ENCODE data around the gene C2CD2. TPM values are rescaled to one million over a fixed set of nuclear protein-coding genes. Genes with fewer than 3 reads are reported as not detected.
A peak's percentile ranks its signal among the peaks of the same experiment; 100 is the strongest.

Gene C2CD2
- total RNA-seq, 2 donors from 2014 or later: 10.4 to 25.4 TPM

DNA sequence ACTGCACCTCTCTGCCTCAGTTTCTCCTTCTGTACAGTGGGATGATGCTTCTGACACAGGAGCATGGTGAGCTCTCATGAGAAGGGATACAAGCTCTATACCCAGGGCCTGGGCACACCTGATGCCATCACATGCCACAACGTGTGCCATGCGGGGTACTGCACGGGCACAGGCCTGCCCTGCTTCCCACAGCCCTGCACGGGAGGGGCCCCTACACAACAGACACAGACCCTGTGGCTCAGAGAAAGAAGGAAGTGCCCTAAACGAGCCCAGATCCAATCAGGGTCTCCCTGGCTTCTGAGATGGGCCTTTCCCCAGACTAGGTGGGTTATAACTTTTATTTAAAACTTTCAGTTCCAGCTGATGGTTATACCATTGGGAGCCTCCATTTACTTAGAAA is 24.6 kb downstream of the C2CD2 start:
- peaks cover 41% of the 10 kb centered on the region for H3K4me1 ChIP-seq
- TF ChIP-seq CTCF (IDR thresholded peaks at IDR 0.05): no peak
- no peak for TF ChIP-seq POLR2A (IDR thresholded peaks at IDR 0.05)
- H3K36me3 ChIP-seq (replicated peaks in 1 of 2; ENCODE audit: insufficient read depth in 1 of 2, low read depth in 2 of 2): no peaks in the 10 kb centered on the region
- H3K4me3 ChIP-seq: no peak overlapping the region
- no peaks in the 10 kb centered on the region for H3K9me3 ChIP-seq
- H3K27ac ChIP-seq: no peak overlapping the region
- WGBS, 2 donors: 75 to 100% methylated on average over 3 to 5 of the region's 5 CpGs
- intact Hi-C loops (cut with DNase I): no loop called here
- no peaks in the 10 kb centered on the region for H3K27me3 ChIP-seq
- no peak for ATAC-seq
- DNase-seq: no peak

DNA sequence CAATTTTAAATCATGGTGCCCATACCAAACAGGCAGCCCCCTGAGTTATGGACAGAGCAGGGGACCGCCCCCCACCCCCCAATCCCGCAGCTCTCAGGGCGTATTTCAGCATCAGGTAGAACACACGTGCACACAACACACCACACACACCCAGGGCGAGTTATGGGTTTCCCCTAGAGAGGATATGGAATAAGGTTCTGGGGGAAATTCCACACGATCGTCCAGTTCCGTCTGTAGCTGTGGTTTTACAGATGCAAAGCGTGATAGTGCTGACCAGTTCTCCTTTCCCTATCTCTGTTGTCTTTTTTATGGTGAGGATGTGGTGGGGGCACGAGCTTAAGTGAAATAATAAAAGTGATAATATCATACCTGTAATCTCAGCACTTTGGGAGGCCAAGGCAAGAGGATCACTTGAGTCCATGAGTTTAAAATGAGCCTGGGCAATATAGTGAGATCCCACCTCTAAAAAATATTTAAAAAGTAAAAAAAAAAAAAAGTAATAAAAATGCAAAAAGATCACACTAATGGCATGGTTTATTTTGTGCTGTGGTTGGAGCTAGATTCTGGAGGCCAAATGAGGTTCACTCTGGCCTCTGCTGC is 25.1 kb downstream of the C2CD2 start:
- Histone ChIP-seq H3K27ac (peak overlapping the region in 1 of 4 donors; percentile 28), H3K9me3 (no peaks in the 10 kb centered on the region), H3K4me1 (peaks cover 45% of the 10 kb centered on the region), H3K4me3 (no peak overlapping the region), H3K27me3 (no peaks in the 10 kb centered on the region), H3K36me3 (replicated peaks in 1 of 2; ENCODE audit: insufficient read depth in 1 of 2, low read depth in 2 of 2) (no peaks in the 10 kb centered on the region)
- intact Hi-C loops (cut with DNase I): no loop called here
- 68 to 79% methylated on average over 10 of the region's 10 CpGs for WGBS, 2 donors
- TF ChIP-seq CTCF (IDR thresholded peaks at IDR 0.05) (no peak), POLR2A (IDR thresholded peaks at IDR 0.05) (no peak)
- no peak for ATAC-seq
- peak in 1 of 4 donors; percentile 21 for DNase-seq

DNA sequence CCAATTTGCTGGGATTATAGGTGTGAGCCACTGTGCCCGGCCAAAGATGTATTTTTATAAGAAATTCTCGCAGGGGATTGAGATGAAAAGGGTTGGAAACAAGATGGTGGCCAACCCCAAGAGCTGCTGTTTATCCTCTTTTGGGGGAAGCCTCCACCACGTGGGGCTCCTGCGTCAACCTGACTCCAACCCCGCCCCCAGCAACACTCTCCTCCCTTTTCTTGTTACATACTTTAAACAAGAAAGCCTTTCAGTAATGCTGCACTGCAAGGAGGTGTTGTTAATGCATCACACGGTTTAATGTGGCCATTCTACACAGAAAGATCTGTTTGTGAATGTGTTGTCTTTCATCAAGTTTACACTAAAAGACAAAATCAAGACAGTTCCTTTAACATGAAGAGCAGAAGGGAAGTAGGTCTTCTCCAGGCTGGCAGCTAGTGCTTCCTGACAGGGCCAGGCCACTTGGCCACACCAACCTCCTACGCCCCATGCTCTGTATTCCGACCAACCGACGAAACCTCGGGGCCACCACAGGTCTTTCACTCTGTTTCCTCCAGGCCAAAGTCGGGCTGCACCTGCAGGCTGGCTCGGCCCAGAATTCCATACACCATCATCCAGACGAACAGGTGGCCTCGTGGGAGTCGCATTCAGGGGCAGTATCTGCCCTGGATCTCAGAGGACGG is 25.9 kb downstream of the C2CD2 start:
- intact Hi-C loops (cut with DNase I): no loop called here
- no peaks in the 10 kb centered on the region for H3K9me3 ChIP-seq
- H3K27ac ChIP-seq: peak overlapping the region in 1 of 4 donors; percentile 89
- ATAC-seq (no peak), DNase-seq (peak in 1 of 4 donors; percentile 33)
- H3K4me3 ChIP-seq: no peak overlapping the region
- WGBS, 2 donors: 77 to 93% methylated on average over 12 to 17 of the region's 17 CpGs
- TF ChIP-seq CTCF (IDR thresholded peaks at IDR 0.05): no peak
- TF ChIP-seq POLR2A (IDR thresholded peaks at IDR 0.05): no peak
- no peaks in the 10 kb centered on the region for H3K27me3 ChIP-seq
- no peaks in the 10 kb centered on the region for H3K36me3 ChIP-seq (replicated peaks in 1 of 2; ENCODE audit: insufficient read depth in 1 of 2, low read depth in 2 of 2)
- H3K4me1 ChIP-seq: peaks cover 41% of the 10 kb centered on the region

DNA sequence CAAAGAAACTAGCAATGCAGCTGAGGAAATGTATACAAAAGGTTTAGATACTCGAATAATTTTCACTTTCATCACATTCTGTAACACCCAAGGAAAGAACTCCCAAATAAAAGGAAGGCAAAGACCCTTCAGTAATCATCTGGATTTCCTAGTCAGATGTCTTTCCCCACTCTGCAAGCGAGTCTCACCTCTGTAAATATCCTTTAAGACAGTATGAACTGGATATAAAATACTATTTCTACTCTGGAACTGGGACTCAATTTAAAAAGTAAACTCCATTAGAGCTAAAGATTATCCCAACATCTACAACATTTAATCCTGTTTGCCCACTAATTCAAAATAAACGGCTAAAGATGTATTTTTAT is 27.0 kb downstream of the C2CD2 start:
- ATAC-seq (no peak), DNase-seq (no peak)
- intact Hi-C loops (cut with DNase I): no loop called here
- Histone ChIP-seq H3K4me3 (no peak overlapping the region), H3K36me3 (replicated peaks in 1 of 2; ENCODE audit: insufficient read depth in 1 of 2, low read depth in 2 of 2) (no peaks in the 10 kb centered on the region), H3K4me1 (peaks cover 35% of the 10 kb centered on the region), H3K27ac (peak overlapping the region in 3 of 4 donors; percentile 85 to 89 (median 86)), H3K9me3 (no peaks in the 10 kb centered on the region), H3K27me3 (no peaks in the 10 kb centered on the region)
- 21 to 23% methylated on average over 3 of the region's 3 CpGs for WGBS, 2 donors
- TF ChIP-seq POLR2A (IDR thresholded peaks at IDR 0.05) (no peak), CTCF (IDR thresholded peaks at IDR 0.05) (no peak)

Measured in body of pancreas (tissue), 4 donors.